ENCODE measurements around the gene ARL6IP1. TPM values are rescaled to one million over a fixed set of nuclear protein-coding genes. Genes with fewer than 3 reads are reported as not detected.

Gene ARL6IP1
- total RNA-seq, 1 experiment from 2014 or later, result 287 TPM

DNA sequence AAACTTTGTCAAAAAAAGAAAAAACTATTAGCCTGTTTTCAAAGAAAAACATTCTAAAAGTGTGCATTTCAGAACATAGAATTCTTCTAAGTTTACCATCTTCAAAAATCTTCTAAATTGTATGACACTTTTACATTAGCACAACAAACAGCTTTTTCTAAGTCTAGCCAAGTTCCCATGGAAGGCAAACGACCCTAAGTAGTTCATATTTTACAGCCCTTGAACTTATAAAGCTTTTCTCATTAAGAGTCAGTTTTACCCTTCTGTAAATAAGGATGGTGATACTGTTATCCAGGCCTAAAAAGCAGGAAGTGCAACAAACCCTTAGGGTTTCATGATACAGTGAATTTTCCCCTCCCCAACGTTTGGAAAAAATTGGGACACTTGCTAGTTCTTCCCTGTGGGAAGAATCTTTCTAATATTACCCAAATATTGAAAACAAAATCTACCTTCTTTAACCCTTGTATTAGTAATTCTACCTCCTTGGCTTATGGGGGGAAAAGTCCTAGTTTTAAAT is 4.0 kb upstream of the ARL6IP1 start:
- Histone ChIP-seq H3K27me3 (ENCODE audit: low read length) (no peaks in the 10 kb centered on the region), H3K9ac (ENCODE audit: low read length) (no peak overlapping the region), H2AFZ (ENCODE audit: low read length) (no peak overlapping the region), H3K79me2 (ENCODE audit: low read length) (peaks cover 18% of the 10 kb centered on the region), H3K4me1 (ENCODE audit: low read length) (peaks cover 4% of the 10 kb centered on the region), H3K9me2 (replicated peaks; ENCODE audit: insufficient read depth, low read length) (no peaks in the 10 kb centered on the region), H3K36me3 (ENCODE audit: insufficient read depth, low read length) (peaks cover 24% of the 10 kb centered on the region), H3K27ac (ENCODE audit: low read length) (peak overlapping the region; percentile 41; the same call in 1 of the 2 replicates), H3K4me2 (ENCODE audit: low read depth, low read length, poor library complexity, severe bottlenecking) (no peak overlapping the region), H4K20me1 (ENCODE audit: insufficient read depth, low read depth, low read length) (peaks cover 6% of the 10 kb centered on the region), H3K9me3 (ENCODE audit: low read length) (no peaks in the 10 kb centered on the region), H3K4me3 (ENCODE audit: low read length) (no peak overlapping the region)
- no peak for DNase-seq

DNA sequence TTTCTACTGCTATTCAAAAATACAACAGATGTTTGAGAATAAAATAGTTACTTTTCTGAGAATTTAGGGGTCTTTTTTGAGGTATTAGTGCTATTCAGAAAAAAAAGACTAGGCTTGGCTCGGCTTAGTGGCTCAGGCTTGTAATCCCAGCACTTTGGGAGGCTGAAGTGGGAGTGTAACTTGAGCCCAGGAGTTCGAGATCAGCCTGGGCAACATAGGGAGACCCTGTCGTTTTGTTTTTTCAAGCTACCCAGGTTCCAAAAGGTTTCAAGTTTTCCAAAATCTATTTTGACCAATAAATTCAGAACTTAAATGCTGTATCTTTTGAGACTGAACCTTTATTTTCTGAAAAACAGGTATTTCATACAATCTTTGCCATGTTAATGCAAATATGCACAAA is 3.2 kb upstream of the ARL6IP1 start:
- Histone ChIP-seq H3K27ac (ENCODE audit: low read length) (peak overlapping the region; percentile 41), H3K4me2 (ENCODE audit: low read depth, low read length, poor library complexity, severe bottlenecking) (no peak overlapping the region), H3K4me1 (ENCODE audit: low read length) (peaks cover 11% of the 10 kb centered on the region), H3K9me2 (replicated peaks; ENCODE audit: insufficient read depth, low read length) (no peaks in the 10 kb centered on the region), H3K79me2 (ENCODE audit: low read length) (peaks cover 26% of the 10 kb centered on the region), H3K27me3 (ENCODE audit: low read length) (no peaks in the 10 kb centered on the region), H3K4me3 (ENCODE audit: low read length) (no peak overlapping the region), H3K9me3 (ENCODE audit: low read length) (no peaks in the 10 kb centered on the region), H4K20me1 (ENCODE audit: insufficient read depth, low read depth, low read length) (peaks cover 14% of the 10 kb centered on the region), H3K9ac (ENCODE audit: low read length) (no peak overlapping the region), H2AFZ (ENCODE audit: low read length) (no peak overlapping the region), H3K36me3 (ENCODE audit: insufficient read depth, low read length) (peaks cover 23% of the 10 kb centered on the region)
- DNase-seq, result no peak

DNA sequence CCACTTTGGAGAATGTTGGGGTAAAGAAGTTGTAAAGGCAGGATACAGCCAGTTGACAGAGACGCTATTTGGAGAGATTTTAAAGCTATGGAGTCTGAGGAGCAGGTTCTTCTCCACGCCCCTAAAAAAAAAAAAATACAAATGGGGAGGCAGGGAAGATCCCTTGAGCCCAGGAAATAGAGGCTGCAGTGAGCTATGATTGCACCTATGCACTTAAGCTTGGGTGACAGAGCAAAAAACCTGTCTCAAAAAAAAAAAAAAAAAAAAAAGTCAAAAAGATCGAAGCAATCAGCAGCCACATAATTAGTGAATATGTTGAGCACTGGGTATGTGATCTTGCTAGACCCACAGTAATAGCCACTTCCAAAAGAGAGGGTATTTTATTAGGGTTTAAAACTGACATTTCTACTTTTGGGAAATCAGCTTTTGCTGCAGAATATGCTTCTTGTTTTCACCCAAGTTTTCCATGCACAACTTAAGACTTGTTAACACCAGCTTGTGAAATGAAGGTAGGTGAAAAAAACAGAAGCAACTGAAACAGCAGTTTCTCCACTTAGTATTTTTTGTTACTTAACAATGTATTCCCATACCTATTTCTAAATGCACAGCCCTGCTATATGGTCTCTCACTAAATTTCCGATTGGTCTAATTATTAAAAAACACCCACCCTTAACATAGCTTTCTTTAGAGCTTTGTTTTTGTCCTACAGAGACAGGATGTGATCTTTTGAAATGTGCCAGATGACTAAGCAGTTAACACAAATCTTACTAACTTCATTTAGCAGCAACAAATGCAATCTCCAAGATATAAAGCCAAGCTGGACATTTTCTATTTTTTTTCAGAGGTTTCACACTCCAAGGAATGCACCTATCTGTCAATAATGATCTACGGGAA is 2.5 kb upstream of the ARL6IP1 start:
- H2AFZ ChIP-seq (ENCODE audit: low read length), result no peak overlapping the region
- no peak overlapping the region for H3K9ac ChIP-seq (ENCODE audit: low read length)
- H3K9me2 ChIP-seq (replicated peaks; ENCODE audit: insufficient read depth, low read length), result no peaks in the 10 kb centered on the region
- H3K27ac ChIP-seq (ENCODE audit: low read length), result peak overlapping the region; percentile 41
- H3K4me3 ChIP-seq (ENCODE audit: low read length), result no peak overlapping the region
- H3K4me1 ChIP-seq (ENCODE audit: low read length), result peaks cover 17% of the 10 kb centered on the region
- H3K36me3 ChIP-seq (ENCODE audit: insufficient read depth, low read length), result peaks cover 21% of the 10 kb centered on the region
- no peaks in the 10 kb centered on the region for H3K27me3 ChIP-seq (ENCODE audit: low read length)
- H3K9me3 ChIP-seq (ENCODE audit: low read length), result no peaks in the 10 kb centered on the region
- peaks cover 33% of the 10 kb centered on the region for H3K79me2 ChIP-seq (ENCODE audit: low read length)
- DNase-seq, result no peak
- H4K20me1 ChIP-seq (ENCODE audit: insufficient read depth, low read depth, low read length), result peaks cover 16% of the 10 kb centered on the region
- no peak overlapping the region for H3K4me2 ChIP-seq (ENCODE audit: low read depth, low read length, poor library complexity, severe bottlenecking)

DNA sequence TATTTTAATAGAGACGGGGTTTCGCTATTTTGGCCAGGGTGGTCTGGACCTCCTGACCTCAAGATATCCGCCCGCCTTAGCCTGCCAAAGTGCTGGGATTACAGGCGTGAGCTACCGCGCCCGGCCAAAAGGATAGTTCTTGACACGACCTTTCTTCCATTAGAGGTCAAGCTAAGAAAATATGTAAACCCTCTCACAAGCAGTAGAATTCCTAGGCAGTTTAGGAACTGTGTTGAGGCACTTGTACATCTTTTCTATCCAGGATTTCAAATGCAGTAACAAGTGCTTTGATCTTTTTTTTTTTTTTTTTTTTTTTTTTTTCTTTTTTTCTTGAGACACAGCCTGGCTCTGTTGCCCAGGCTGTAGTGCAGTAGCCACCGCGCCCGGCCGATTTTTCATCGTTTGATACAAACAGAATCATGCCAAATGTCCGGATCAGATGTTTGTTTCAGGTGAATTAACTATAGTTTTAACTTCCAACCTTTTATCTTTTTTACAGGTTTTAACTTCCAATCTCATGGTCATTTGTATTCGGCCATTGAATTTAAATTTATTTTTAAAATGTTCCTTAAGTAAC is 1.5 kb upstream of the ARL6IP1 start:
- Histone ChIP-seq H3K36me3 (ENCODE audit: insufficient read depth, low read length) (peaks cover 22% of the 10 kb centered on the region), H3K79me2 (ENCODE audit: low read length) (peaks cover 42% of the 10 kb centered on the region), H3K4me3 (ENCODE audit: low read length) (no peak overlapping the region), H3K9ac (ENCODE audit: low read length) (no peak overlapping the region), H3K4me1 (ENCODE audit: low read length) (peaks cover 17% of the 10 kb centered on the region), H3K4me2 (ENCODE audit: low read depth, low read length, poor library complexity, severe bottlenecking) (no peak overlapping the region), H3K27ac (ENCODE audit: low read length) (no peak overlapping the region), H3K9me3 (ENCODE audit: low read length) (no peaks in the 10 kb centered on the region), H3K27me3 (ENCODE audit: low read length) (no peaks in the 10 kb centered on the region), H4K20me1 (ENCODE audit: insufficient read depth, low read depth, low read length) (peaks cover 18% of the 10 kb centered on the region), H2AFZ (ENCODE audit: low read length) (no peak overlapping the region), H3K9me2 (replicated peaks; ENCODE audit: insufficient read depth, low read length) (no peaks in the 10 kb centered on the region)
- no peak for DNase-seq

DNA sequence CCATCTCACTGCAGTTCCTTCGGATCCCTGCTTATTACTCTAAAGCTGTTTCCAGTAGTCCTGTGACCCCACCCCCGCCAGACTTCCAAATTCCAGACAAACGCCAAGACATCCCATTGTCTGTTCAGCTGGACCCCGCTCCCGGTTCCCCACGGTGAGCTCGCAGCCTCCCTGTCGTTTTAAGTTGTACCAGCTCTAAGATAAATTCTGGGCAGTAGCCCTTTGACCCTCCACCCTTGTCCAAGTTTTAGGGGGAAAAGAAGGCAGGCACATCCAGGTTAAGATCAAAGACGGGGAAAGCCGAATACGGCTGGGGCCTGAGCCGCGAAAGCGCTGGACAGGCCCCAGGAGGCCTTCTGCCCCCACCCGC is 589 bp downstream of the ARL6IP1 start:
- Histone ChIP-seq H3K79me2 (ENCODE audit: low read length) (peaks cover 54% of the 10 kb centered on the region), H3K4me2 (ENCODE audit: low read depth, low read length, poor library complexity, severe bottlenecking) (peak overlapping the region; percentile 91), H2AFZ (ENCODE audit: low read length) (0 out of 2 replicates have a peak overlapping the region, but pooled peaks have one; percentile 18)

DNA sequence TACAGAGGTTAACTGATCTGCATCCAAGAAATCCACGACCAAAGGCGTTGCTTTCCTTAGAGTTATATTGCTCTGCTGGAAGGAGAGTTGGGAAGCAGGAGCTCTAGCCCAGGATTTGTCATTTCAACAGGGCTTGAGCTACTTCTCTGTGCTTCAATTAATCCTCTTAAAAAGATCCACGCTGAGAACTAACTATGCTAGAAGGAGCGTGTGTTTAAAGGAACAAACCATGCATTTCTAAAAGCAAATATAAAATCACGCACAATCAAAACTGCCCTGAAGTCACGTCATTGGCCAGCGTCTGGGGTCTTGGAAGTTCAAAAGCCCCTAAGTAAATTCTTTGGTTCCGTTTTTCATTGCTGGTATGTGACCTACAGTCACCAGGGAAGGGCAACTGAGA is 1.1 kb downstream of the ARL6IP1 start:
- Histone ChIP-seq H3K4me1 (ENCODE audit: low read length) (peaks cover 17% of the 10 kb centered on the region), H3K36me3 (ENCODE audit: insufficient read depth, low read length) (peaks cover 43% of the 10 kb centered on the region), H3K4me2 (ENCODE audit: low read depth, low read length, poor library complexity, severe bottlenecking) (peak overlapping the region; percentile 91), H3K4me3 (ENCODE audit: low read length) (peak overlapping the region; percentile 92), H3K27me3 (ENCODE audit: low read length) (no peaks in the 10 kb centered on the region), H4K20me1 (ENCODE audit: insufficient read depth, low read depth, low read length) (peaks cover 22% of the 10 kb centered on the region), H3K27ac (ENCODE audit: low read length) (peak overlapping the region; percentile 73), H3K9me3 (ENCODE audit: low read length) (no peaks in the 10 kb centered on the region), H2AFZ (ENCODE audit: low read length) (no peak overlapping the region), H3K79me2 (ENCODE audit: low read length) (peaks cover 50% of the 10 kb centered on the region), H3K9me2 (replicated peaks; ENCODE audit: insufficient read depth, low read length) (no peaks in the 10 kb centered on the region), H3K9ac (ENCODE audit: low read length) (peak overlapping the region; percentile 92)
- no peak for DNase-seq

More for the DNA sequence above, 589 bp downstream of the ARL6IP1 start:
- Histone ChIP-seq H3K9me2 (replicated peaks; ENCODE audit: insufficient read depth, low read length) (no peaks in the 10 kb centered on the region), H3K4me1 (ENCODE audit: low read length) (peaks cover 17% of the 10 kb centered on the region), H3K36me3 (ENCODE audit: insufficient read depth, low read length) (peaks cover 38% of the 10 kb centered on the region), H3K9me3 (ENCODE audit: low read length) (no peaks in the 10 kb centered on the region), H3K9ac (ENCODE audit: low read length) (peak overlapping the region; percentile 92), H3K27me3 (ENCODE audit: low read length) (no peaks in the 10 kb centered on the region), H3K27ac (ENCODE audit: low read length) (peak overlapping the region; percentile 73), H4K20me1 (ENCODE audit: insufficient read depth, low read depth, low read length) (peaks cover 22% of the 10 kb centered on the region), H3K4me3 (ENCODE audit: low read length) (peak overlapping the region; percentile 92)
- no peak for DNase-seq

DNA sequence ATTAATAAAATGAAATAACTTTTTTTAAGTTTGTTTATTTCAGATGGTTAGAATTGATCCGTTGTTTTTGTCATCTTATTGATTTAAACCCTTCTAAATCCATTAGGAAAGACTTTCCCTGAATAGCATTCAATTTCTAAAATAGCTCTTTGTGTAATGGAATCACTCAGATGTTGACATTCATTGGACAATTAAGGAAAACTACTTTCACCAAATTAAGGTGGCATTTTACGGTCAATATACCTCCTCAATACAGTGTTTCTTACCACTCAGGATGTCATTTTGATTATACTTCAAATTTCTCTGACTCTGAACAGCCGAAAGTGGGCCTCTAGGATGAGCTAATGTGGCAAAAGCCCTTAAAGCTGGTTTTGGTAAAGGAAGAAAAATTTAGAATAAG is 1.8 kb downstream of the ARL6IP1 start:
- peak overlapping the region; percentile 92 for H3K9ac ChIP-seq (ENCODE audit: low read length)
- peak overlapping the region; percentile 92 for H3K4me3 ChIP-seq (ENCODE audit: low read length)
- H3K36me3 ChIP-seq (ENCODE audit: insufficient read depth, low read length), result peaks cover 49% of the 10 kb centered on the region
- H4K20me1 ChIP-seq (ENCODE audit: insufficient read depth, low read depth, low read length), result peaks cover 22% of the 10 kb centered on the region
- H3K27me3 ChIP-seq (ENCODE audit: low read length), result no peaks in the 10 kb centered on the region
- H3K27ac ChIP-seq (ENCODE audit: low read length), result no peak overlapping the region
- H3K4me2 ChIP-seq (ENCODE audit: low read depth, low read length, poor library complexity, severe bottlenecking), result peak overlapping the region; percentile 91
- H3K79me2 ChIP-seq (ENCODE audit: low read length), result peaks cover 50% of the 10 kb centered on the region
- no peaks in the 10 kb centered on the region for H3K9me2 ChIP-seq (replicated peaks; ENCODE audit: insufficient read depth, low read length)
- peaks cover 17% of the 10 kb centered on the region for H3K4me1 ChIP-seq (ENCODE audit: low read length)
- no peak for DNase-seq
- H3K9me3 ChIP-seq (ENCODE audit: low read length), result no peaks in the 10 kb centered on the region
- no peak overlapping the region for H2AFZ ChIP-seq (ENCODE audit: low read length)

DNA sequence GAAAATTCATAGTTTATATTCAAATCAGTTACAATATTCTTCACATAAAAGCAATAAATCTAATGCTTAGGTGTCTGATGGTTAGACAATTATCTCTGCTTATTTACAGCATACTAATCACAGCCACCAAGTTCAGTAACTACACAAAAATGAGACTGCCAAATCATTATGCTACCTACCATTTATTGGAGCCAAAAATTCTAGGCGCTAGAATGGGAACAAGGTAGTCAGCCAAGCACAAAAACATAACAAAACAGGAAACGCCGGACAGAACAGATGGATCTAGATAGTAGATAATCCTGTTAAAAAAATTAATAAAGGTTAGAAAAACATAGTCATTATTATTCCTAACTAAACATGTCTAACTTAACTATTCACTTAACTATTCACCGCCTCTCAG is 3.6 kb downstream of the ARL6IP1 start:
- Histone ChIP-seq H3K27ac (ENCODE audit: low read length) (no peak overlapping the region), H2AFZ (ENCODE audit: low read length) (no peak overlapping the region), H3K4me2 (ENCODE audit: low read depth, low read length, poor library complexity, severe bottlenecking) (no peak overlapping the region), H3K4me3 (ENCODE audit: low read length) (no peak overlapping the region), H3K79me2 (ENCODE audit: low read length) (peaks cover 50% of the 10 kb centered on the region), H3K9me2 (replicated peaks; ENCODE audit: insufficient read depth, low read length) (no peaks in the 10 kb centered on the region), H3K9ac (ENCODE audit: low read length) (no peak overlapping the region), H3K9me3 (ENCODE audit: low read length) (no peaks in the 10 kb centered on the region), H4K20me1 (ENCODE audit: insufficient read depth, low read depth, low read length) (peaks cover 22% of the 10 kb centered on the region), H3K27me3 (ENCODE audit: low read length) (no peaks in the 10 kb centered on the region), H3K36me3 (ENCODE audit: insufficient read depth, low read length) (peaks cover 60% of the 10 kb centered on the region), H3K4me1 (ENCODE audit: low read length) (peaks cover 17% of the 10 kb centered on the region)
- no peak for DNase-seq

Measured in Karpas-422 (cell line).